GM18858 (cell line): ENCODE measurements around the gene MRPS14.
"Not testable (repeated sequence)": the region's sequence is repeated elsewhere in the genome, so short reads cannot be mapped to it uniquely, and the experiment has no call there.

Source experiments
- ATAC-seq: cut with Tn5 transposase; IDR thresholded peaks from one replicate; pipeline ENCODE4 v1.9.1; 2021; ENCODE audit not compliant: unreplicated experiment

MRPS14 gene

GRCh38 chr1:175023043-175023921 is at the start of gene MRPS14:
TSS of gene MRPS14 (minus strand) at chr1:175023425. CDS start at chr1:175023408, 17 bp downstream.
- ATAC-seq: peak; percentile 83

GRCh38 chr1:175072099-175072951 is 49.1 kb upstream of the MRPS14 start:
- peak; percentile 81 for ATAC-seq

- no peak for ATAC-seq
Measured at GRCh38 chr1:175071276-175071943, 48.2 kb upstream of the MRPS14 start.

- no peak for ATAC-seq
Measured at GRCh38 chr1:175070818-175071217, 47.6 kb upstream of the MRPS14 start.

- no peak for ATAC-seq
Measured at GRCh38 chr1:175067362-175068106, 44.3 kb upstream of the MRPS14 start, which contains the start of gene TNN. TSS of gene TNN (plus strand) at chr1:175067833. CDS start at chr1:175077419, 9,586 bp downstream.

GRCh38 chr1:175062858-175063257 is 39.6 kb upstream of the MRPS14 start:
- ATAC-seq: no peak

- no peak for ATAC-seq
Measured at GRCh38 chr1:175062339-175062738, 39.1 kb upstream of the MRPS14 start.

GRCh38 chr1:175054736-175055135 is 31.5 kb upstream of the MRPS14 start:
- no peak for ATAC-seq

GRCh38 chr1:175050992-175051391 is 27.8 kb upstream of the MRPS14 start:
- no peak for ATAC-seq

- ATAC-seq: no peak
Measured at GRCh38 chr1:175045519-175045918, 22.3 kb upstream of the MRPS14 start.

- ATAC-seq: no peak
Measured at GRCh38 chr1:175045097-175045496, 21.9 kb upstream of the MRPS14 start.

GRCh38 chr1:175044591-175044990 is 21.4 kb upstream of the MRPS14 start:
- ATAC-seq: not testable (repeated sequence)

- ATAC-seq: no peak
Measured at GRCh38 chr1:175043824-175044223, 20.6 kb upstream of the MRPS14 start.

- no peak for ATAC-seq
Measured at GRCh38 chr1:175042650-175043049, 19.4 kb upstream of the MRPS14 start.

- ATAC-seq: no peak
Measured at GRCh38 chr1:175040324-175040879, 17.2 kb upstream of the MRPS14 start.

GRCh38 chr1:175037416-175037815 is 14.2 kb upstream of the MRPS14 start:
- no peak for ATAC-seq

- ATAC-seq: no peak
Measured at GRCh38 chr1:175036476-175036875, 13.3 kb upstream of the MRPS14 start.

- ATAC-seq: no peak
Measured at GRCh38 chr1:175035865-175036264, 12.6 kb upstream of the MRPS14 start.

GRCh38 chr1:175034775-175035174 is 11.6 kb upstream of the MRPS14 start:
- ATAC-seq: no peak

- ATAC-seq: no peak
Measured at GRCh38 chr1:175033953-175034352, 10.7 kb upstream of the MRPS14 start.
